HEK293 (cell line): ENCODE measurements around the gene CCDC32.

Experiments used
- GFI1B ChIP-seq: fragments of 450-650 bp; formaldehyde crosslinking; IDR thresholded peaks from 2 replicates; pipeline ENCODE4 v1.5.1; 2016; ENCODE audit warnings: missing biosample characterization, missing genetic modification characterization
- KLF1 ChIP-seq: fragments of 450-650 bp; formaldehyde crosslinking; IDR thresholded peaks from 2 replicates; pipeline ENCODE4 v1.5.1; 2016; ENCODE audit warnings: missing biosample characterization, missing genetic modification characterization
- MEIS1 ChIP-seq: sonication (generic); formaldehyde crosslinking; IDR thresholded peaks from 2 replicates; pipeline ENCODE4 v1.8.1; 2022; ENCODE audit warnings: missing genetic modification reagents, mild to moderate bottlenecking, borderline replicate concordance
- PRDM1 ChIP-seq: fragments of 450-650 bp; formaldehyde crosslinking; IDR thresholded peaks from 2 replicates; pipeline ENCODE4; 2016; ENCODE audit warnings: missing biosample characterization, missing genetic modification characterization
- SP2 ChIP-seq: fragments of 450-650 bp; formaldehyde crosslinking; IDR thresholded peaks from 2 replicates; pipeline ENCODE4 v1.5.1; 2016; ENCODE audit warnings: missing biosample characterization, missing genetic modification characterization
- SP7 ChIP-seq: fragments of 450-650 bp; formaldehyde crosslinking; IDR thresholded peaks from 2 replicates; pipeline ENCODE4 v1.5.1; 2016; ENCODE audit warnings: missing biosample characterization, missing genetic modification characterization
- YY2 ChIP-seq: fragments of 450-650 bp; formaldehyde crosslinking; IDR thresholded peaks from 2 replicates; pipeline ENCODE4 v1.5.1; 2016; ENCODE audit warnings: missing biosample characterization, missing genetic modification characterization
- ZBTB17 ChIP-seq: fragments of 450-650 bp; formaldehyde crosslinking; IDR thresholded peaks from 2 replicates; pipeline ENCODE4 v1.5.1; 2016; ENCODE audit warnings: missing biosample characterization, missing genetic modification characterization
- ZBTB7A ChIP-seq: fragments of 450-650 bp; formaldehyde crosslinking; IDR thresholded peaks from 2 replicates; pipeline ENCODE4 v1.5.1; 2016; ENCODE audit warnings: low read depth, missing biosample characterization, missing genetic modification characterization
- ZNF2 ChIP-seq: fragments of 450-650 bp; formaldehyde crosslinking; IDR thresholded peaks from 2 replicates; pipeline ENCODE4 v1.5.1; 2016; ENCODE audit warnings: missing biosample characterization, missing genetic modification characterization
- ZNF248 ChIP-seq: fragments of 450-650 bp; formaldehyde crosslinking; IDR thresholded peaks from 2 replicates; pipeline ENCODE4 v1.5.1; 2017; ENCODE audit warnings: missing biosample characterization, missing genetic modification characterization
- ZNF394 ChIP-seq: fragments of 450-650 bp; formaldehyde crosslinking; IDR thresholded peaks from 2 replicates; pipeline ENCODE4 v1.5.1; 2016; ENCODE audit warnings: missing biosample characterization, missing genetic modification characterization, mild to moderate bottlenecking, moderate library complexity, borderline replicate concordance
- ZNF433 ChIP-seq: fragments of 450-650 bp; formaldehyde crosslinking; IDR thresholded peaks from 2 replicates; pipeline ENCODE4 v1.5.1; 2016; ENCODE audit warnings: missing biosample characterization, missing genetic modification characterization, low read depth
- ZNF501 ChIP-seq: fragments of 450-650 bp; formaldehyde crosslinking; IDR thresholded peaks from 2 replicates; pipeline ENCODE4 v1.5.1; 2016; ENCODE audit warnings: missing biosample characterization, missing genetic modification characterization
- ZNF561 ChIP-seq: fragments of 450-650 bp; IDR thresholded peaks from 2 replicates; pipeline ENCODE4 v1.5.1; 2018; ENCODE audit warnings: missing biosample characterization, missing genetic modification characterization, borderline replicate concordance
- ZNF610 ChIP-seq: fragments of 450-650 bp; formaldehyde crosslinking; IDR thresholded peaks from 2 replicates; pipeline ENCODE4 v1.5.1; 2016; ENCODE audit warnings: missing biosample characterization, missing genetic modification characterization, borderline replicate concordance
- ZNF624 ChIP-seq: fragments of 450-650 bp; formaldehyde crosslinking; IDR thresholded peaks from 2 replicates; pipeline ENCODE4 v1.5.1; 2017; ENCODE audit warnings: missing biosample characterization, missing genetic modification characterization
- ZNF664 ChIP-seq: fragments of 450-650 bp; formaldehyde crosslinking; IDR thresholded peaks from 2 replicates; pipeline ENCODE4 v1.5.1; 2016; ENCODE audit warnings: missing biosample characterization, missing genetic modification characterization
- ZNF792 ChIP-seq: fragments of 450-650 bp; formaldehyde crosslinking; IDR thresholded peaks from 2 replicates; pipeline ENCODE4 v1.5.1; 2016; ENCODE audit warnings: missing biosample characterization, missing genetic modification characterization
- ZSCAN30 ChIP-seq: fragments of 450-650 bp; IDR thresholded peaks from 2 replicates; pipeline ENCODE4 v1.5.1; 2018; ENCODE audit warnings: missing biosample characterization, mild to moderate bottlenecking, missing genetic modification characterization, moderate library complexity
- ZXDB ChIP-seq: fragments of 450-650 bp; formaldehyde crosslinking; IDR thresholded peaks from 2 replicates; pipeline ENCODE4 v1.5.1; 2016; ENCODE audit warnings: missing biosample characterization, missing genetic modification characterization
- TF ChIP-seq, protein P1 (sequence below): fragments of 450-650 bp; formaldehyde crosslinking; IDR thresholded peaks from 2 replicates; pipeline ENCODE4 v1.5.1; 2016; ENCODE audit warnings: missing biosample characterization, missing genetic modification characterization
- TF ChIP-seq, protein P2 (sequence below): fragments of 450-650 bp; formaldehyde crosslinking; IDR thresholded peaks from 2 replicates; pipeline ENCODE4 v1.5.1; 2016; ENCODE audit warnings: missing biosample characterization, missing genetic modification characterization
- TF ChIP-seq, protein P3 (sequence below): fragments of 450-650 bp; IDR thresholded peaks from 2 replicates; pipeline ENCODE4 v1.5.1; 2018; ENCODE audit warnings: missing biosample characterization, mild to moderate bottlenecking, missing genetic modification characterization
- TF ChIP-seq, protein P4 (sequence below): fragments of 450-650 bp; formaldehyde crosslinking; IDR thresholded peaks from 2 replicates; pipeline ENCODE4 v1.5.1; 2016; ENCODE audit warnings: missing biosample characterization, missing genetic modification characterization
- TF ChIP-seq, protein P5 (sequence below): fragments of 450-650 bp; formaldehyde crosslinking; IDR thresholded peaks from 2 replicates; pipeline ENCODE4 v1.5.0; 2017; ENCODE audit warnings: missing biosample characterization, missing genetic modification characterization, borderline replicate concordance
- TF ChIP-seq, protein P6 (sequence below): fragments of 450-650 bp; formaldehyde crosslinking; IDR thresholded peaks from 2 replicates; pipeline ENCODE4 v1.5.1; 2016; ENCODE audit warnings: missing biosample characterization, missing genetic modification characterization

The CCDC32 gene

DNA sequence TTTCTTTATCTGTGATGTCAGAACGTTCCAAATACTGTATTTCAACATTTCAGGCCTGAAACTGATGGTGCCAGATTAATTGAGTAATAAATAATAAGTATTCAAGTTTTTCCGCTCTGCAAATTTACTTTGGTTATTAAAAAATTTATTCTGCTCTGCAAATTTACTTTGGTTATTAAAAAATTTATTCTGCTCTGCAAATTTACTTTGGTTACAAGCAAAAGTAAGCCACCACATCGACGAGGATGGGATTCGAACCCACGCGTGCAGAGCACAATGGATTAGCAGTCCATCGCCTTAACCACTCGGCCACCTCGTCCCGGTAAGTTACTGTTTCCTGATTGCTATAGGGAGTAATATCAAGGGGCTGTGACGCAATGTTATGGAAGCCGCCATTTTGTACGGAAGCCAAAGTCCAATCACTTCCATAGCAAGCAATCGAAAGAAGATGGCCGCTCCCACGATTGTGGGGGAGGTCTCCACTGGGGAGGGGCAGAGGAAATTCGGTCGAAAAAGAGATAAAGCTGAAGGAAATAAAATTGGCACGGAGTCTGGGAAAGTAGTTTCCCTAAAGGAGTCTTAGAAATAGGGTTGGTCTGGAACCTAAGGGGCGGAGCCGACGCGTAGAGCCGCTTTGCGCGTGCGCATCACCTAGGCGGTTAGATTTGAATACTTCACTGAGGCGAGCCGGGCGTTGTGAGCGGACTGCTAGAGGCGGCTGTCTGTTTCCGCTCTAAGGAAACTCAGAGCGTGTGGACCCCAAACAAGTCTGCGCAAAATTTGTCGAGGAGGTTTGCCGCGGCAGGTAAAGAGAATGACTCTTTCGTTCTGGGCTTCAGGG lies 29.0 kb upstream of the CCDC32 start, which contains the start of gene KNL1 (continued):
- TF ChIP-seq, protein P1, sequence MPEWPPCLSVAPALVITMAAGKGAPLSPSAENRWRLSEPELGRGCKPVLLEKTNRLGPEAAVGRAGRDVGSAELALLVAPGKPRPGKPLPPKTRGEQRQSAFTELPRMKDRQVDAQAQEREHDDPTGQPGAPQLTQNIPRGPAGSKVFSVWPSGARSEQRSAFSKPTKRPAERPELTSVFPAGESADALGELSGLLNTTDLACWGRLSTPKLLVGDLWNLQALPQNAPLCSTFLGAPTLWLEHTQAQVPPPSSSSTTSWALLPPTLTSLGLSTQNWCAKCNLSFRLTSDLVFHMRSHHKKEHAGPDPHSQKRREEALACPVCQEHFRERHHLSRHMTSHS = no peak
- TF ChIP-seq, protein P2, sequence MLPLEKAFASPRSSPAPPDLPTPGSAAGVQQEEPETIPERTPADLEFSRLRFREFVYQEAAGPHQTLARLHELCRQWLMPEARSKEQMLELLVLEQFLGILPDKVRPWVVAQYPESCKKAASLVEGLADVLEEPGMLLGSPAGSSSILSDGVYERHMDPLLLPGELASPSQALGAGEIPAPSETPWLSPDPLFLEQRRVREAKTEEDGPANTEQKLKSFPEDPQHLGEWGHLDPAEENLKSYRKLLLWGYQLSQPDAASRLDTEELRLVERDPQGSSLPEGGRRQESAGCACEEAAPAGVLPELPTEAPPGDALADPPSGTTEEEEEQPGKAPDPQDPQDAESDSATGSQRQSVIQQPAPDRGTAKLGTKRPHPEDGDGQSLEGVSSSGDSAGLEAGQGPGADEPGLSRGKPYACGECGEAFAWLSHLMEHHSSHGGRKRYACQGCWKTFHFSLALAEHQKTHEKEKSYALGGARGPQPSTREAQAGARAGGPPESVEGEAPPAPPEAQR = peak; percentile 85; the same call in 1 of the 2 replicates
- TF ChIP-seq ZNF394 (tag by site-specific recombination) (peak; percentile 63), ZNF664 (tag by site-specific recombination) (no peak), SP7 (tag by site-specific recombination) (0 out of 2 replicates have a peak, but pooled peaks have one; percentile 75), ZNF2 (tag by site-specific recombination) (peak; percentile 65; the same call in 1 of the 2 replicates), ZBTB17 (peak; percentile 87), ZNF561 (0 out of 2 replicates have a peak, but pooled peaks have one; percentile 35), ZNF248 (tag by site-specific recombination) (no peak), GFI1B (0 out of 2 replicates have a peak, but pooled peaks have one; percentile 7), ZNF624 (tag by site-specific recombination) (no peak), ZNF792 (tag by site-specific recombination) (no peak), ZBTB7A (tag by site-specific recombination) (peak; percentile 39; the same call in 1 of the 2 replicates), KLF1 (tag by site-specific recombination) (no peak; the same call in 1 of the 2 replicates), ZXDB (tag by site-specific recombination) (peak; percentile 83), ZNF501 (tag by site-specific recombination) (peak; percentile 35; the same call in 1 of the 2 replicates), YY2 (tag by site-specific recombination) (peak; percentile 100), PRDM1 (tag by site-specific recombination) (0 out of 2 replicates have a peak, but pooled peaks have one; percentile 7), ZNF433 (tag by site-specific recombination) (no peak), SP2 (tag by site-specific recombination) (no peak), ZSCAN30 (tag by site-specific recombination) (peak; percentile 88), ZNF610 (no peak), MEIS1 (CRISPR knock-in tag) (no peak)
- TF ChIP-seq, protein P3, sequence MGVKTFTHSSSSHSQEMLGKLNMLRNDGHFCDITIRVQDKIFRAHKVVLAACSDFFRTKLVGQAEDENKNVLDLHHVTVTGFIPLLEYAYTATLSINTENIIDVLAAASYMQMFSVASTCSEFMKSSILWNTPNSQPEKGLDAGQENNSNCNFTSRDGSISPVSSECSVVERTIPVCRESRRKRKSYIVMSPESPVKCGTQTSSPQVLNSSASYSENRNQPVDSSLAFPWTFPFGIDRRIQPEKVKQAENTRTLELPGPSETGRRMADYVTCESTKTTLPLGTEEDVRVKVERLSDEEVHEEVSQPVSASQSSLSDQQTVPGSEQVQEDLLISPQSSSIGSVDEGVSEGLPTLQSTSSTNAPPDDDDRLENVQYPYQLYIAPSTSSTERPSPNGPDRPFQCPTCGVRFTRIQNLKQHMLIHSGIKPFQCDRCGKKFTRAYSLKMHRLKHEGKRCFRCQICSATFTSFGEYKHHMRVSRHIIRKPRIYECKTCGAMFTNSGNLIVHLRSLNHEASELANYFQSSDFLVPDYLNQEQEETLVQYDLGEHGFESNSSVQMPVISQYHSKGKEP (tag by site-specific recombination) = peak; percentile 59; the same call in 1 of the 2 replicates
- TF ChIP-seq, protein P4, sequence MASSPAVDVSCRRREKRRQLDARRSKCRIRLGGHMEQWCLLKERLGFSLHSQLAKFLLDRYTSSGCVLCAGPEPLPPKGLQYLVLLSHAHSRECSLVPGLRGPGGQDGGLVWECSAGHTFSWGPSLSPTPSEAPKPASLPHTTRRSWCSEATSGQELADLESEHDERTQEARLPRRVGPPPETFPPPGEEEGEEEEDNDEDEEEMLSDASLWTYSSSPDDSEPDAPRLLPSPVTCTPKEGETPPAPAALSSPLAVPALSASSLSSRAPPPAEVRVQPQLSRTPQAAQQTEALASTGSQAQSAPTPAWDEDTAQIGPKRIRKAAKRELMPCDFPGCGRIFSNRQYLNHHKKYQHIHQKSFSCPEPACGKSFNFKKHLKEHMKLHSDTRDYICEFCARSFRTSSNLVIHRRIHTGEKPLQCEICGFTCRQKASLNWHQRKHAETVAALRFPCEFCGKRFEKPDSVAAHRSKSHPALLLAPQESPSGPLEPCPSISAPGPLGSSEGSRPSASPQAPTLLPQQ (tag by site-specific recombination) = no peak; the same call in 1 of the 2 replicates
- TF ChIP-seq, protein P5, sequence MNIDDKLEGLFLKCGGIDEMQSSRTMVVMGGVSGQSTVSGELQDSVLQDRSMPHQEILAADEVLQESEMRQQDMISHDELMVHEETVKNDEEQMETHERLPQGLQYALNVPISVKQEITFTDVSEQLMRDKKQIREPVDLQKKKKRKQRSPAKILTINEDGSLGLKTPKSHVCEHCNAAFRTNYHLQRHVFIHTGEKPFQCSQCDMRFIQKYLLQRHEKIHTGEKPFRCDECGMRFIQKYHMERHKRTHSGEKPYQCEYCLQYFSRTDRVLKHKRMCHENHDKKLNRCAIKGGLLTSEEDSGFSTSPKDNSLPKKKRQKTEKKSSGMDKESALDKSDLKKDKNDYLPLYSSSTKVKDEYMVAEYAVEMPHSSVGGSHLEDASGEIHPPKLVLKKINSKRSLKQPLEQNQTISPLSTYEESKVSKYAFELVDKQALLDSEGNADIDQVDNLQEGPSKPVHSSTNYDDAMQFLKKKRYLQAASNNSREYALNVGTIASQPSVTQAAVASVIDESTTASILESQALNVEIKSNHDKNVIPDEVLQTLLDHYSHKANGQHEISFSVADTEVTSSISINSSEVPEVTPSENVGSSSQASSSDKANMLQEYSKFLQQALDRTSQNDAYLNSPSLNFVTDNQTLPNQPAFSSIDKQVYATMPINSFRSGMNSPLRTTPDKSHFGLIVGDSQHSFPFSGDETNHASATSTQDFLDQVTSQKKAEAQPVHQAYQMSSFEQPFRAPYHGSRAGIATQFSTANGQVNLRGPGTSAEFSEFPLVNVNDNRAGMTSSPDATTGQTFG = peak; percentile 53; the same call in 1 of the 2 replicates
- TF ChIP-seq, protein P6, sequence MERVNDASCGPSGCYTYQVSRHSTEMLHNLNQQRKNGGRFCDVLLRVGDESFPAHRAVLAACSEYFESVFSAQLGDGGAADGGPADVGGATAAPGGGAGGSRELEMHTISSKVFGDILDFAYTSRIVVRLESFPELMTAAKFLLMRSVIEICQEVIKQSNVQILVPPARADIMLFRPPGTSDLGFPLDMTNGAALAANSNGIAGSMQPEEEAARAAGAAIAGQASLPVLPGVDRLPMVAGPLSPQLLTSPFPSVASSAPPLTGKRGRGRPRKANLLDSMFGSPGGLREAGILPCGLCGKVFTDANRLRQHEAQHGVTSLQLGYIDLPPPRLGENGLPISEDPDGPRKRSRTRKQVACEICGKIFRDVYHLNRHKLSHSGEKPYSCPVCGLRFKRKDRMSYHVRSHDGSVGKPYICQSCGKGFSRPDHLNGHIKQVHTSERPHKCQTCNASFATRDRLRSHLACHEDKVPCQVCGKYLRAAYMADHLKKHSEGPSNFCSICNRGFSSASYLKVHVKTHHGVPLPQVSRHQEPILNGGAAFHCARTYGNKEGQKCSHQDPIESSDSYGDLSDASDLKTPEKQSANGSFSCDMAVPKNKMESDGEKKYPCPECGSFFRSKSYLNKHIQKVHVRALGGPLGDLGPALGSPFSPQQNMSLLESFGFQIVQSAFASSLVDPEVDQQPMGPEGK (tag by site-specific recombination) = peak; percentile 78
